Suppressor macrophage treated with lipopolysaccharide for 1 hour (primary cell): ENCODE data around the gene AGBL4.

ENCODE experiments used
- DNase-seq, 3 donors: peaks; one replicate each; pipeline ENCODE4 v3.0.0-alpha.2; 2020 to 2022

AGBL4 gene

GRCh38 chr1:48939828-48940227, 1083.9 kb downstream of the AGBL4 start:
- no peak for DNase-seq

GRCh38 chr1:48939042-48939441, 1084.7 kb downstream of the AGBL4 start:
- no peak for DNase-seq

- no peak for DNase-seq
Observed at GRCh38 chr1:48937732-48938131, 1086.0 kb downstream of the AGBL4 start.

GRCh38 chr1:48936436-48936835, 1087.3 kb downstream of the AGBL4 start:
- DNase-seq: no peak

GRCh38 chr1:48932366-48932765, 1091.4 kb downstream of the AGBL4 start:
- no peak for DNase-seq

- no peak for DNase-seq
Observed at GRCh38 chr1:48931506-48932192, 1092.1 kb downstream of the AGBL4 start.

GRCh38 chr1:48930011-48930410, 1093.7 kb downstream of the AGBL4 start:
- no peak for DNase-seq

GRCh38 chr1:48924099-48924498, 1099.7 kb downstream of the AGBL4 start:
- DNase-seq: no peak

GRCh38 chr1:48923116-48923515, 1100.6 kb downstream of the AGBL4 start:
- no peak for DNase-seq

- DNase-seq: no peak
Observed at GRCh38 chr1:48920851-48921250, 1102.9 kb downstream of the AGBL4 start.

- no peak for DNase-seq
Observed at GRCh38 chr1:48917901-48918603, 1105.7 kb downstream of the AGBL4 start.

- no peak for DNase-seq
Observed at GRCh38 chr1:48917070-48917454, 1106.7 kb downstream of the AGBL4 start.

- peak in 2 of 3 donors; percentile 10 to 12 for DNase-seq
Observed at GRCh38 chr1:48916130-48917069, 1107.4 kb downstream of the AGBL4 start.

- DNase-seq: no peak
Observed at GRCh38 chr1:48908606-48909005, 1115.1 kb downstream of the AGBL4 start.

- no peak for DNase-seq
Observed at GRCh38 chr1:48906729-48907128, 1117.0 kb downstream of the AGBL4 start.

GRCh38 chr1:48906164-48906563, 1117.6 kb downstream of the AGBL4 start:
- no peak for DNase-seq

- DNase-seq: no peak
Observed at GRCh38 chr1:48903291-48903690, 1120.5 kb downstream of the AGBL4 start.

- no peak for DNase-seq
Observed at GRCh38 chr1:48898894-48899293, 1124.9 kb downstream of the AGBL4 start.

- no peak for DNase-seq
Observed at GRCh38 chr1:48889615-48890014, 1134.1 kb downstream of the AGBL4 start.

GRCh38 chr1:48889082-48889481, 1134.7 kb downstream of the AGBL4 start:
- DNase-seq: no peak

- no peak for DNase-seq
Observed at GRCh38 chr1:48887796-48888195, 1136.0 kb downstream of the AGBL4 start.

- no peak for DNase-seq
Observed at GRCh38 chr1:48882020-48882419, 1141.7 kb downstream of the AGBL4 start.

GRCh38 chr1:48878191-48878940, 1145.4 kb downstream of the AGBL4 start:
- DNase-seq: peak; percentile 13 to 51 (median 43)
